PC-9 (cell line): ENCODE results near the gene ZNF175.

Experiments
- CTCF ChIP-seq: fragments of 200-600 bp; sonication (generic); conservative IDR thresholded peaks from 2 replicates; pipeline ENCODE4 v1.6.1; 2017; ENCODE audit warnings: mixed run types, antibody characterized with exemption, mild to moderate bottlenecking, moderate library complexity
- EZH2 ChIP-seq: fragments of 200-600 bp; sonication (generic); IDR thresholded peaks from 2 replicates; pipeline ENCODE4 v1.8.0; 2017; ENCODE audit warnings: antibody characterized with exemption, low read depth

- no peak for TF ChIP-seq CTCF
- TF ChIP-seq EZH2, result no peak
Observed at GRCh38 chr19:51639916-51640315, 68.8 kb downstream of the ZNF175 start.
